IMR-90 (cell line): ENCODE results near the gene CFAP90. TPM values are rescaled to one million over a fixed set of nuclear protein-coding genes. Genes with fewer than 3 reads are reported as not detected.

ENCODE experiments used
- ATAC-seq: fragments of 200-7000 bp; cut with Tn5 transposase; 2 replicates; pipeline ENCODE4 v1.9.1; 2020; ENCODE audit warnings: low read depth, mild to moderate bottlenecking, moderate library complexity
- BruUV-seq: library from RNA; stranded (reverse); fragments of 400-500 nt; replicated peaks from 2 replicates; lab custom pipeline; 2021; lab: Mats Ljungman, UMichigan
- CTCF ChIA-PET: fragments of 300-600 bp; formaldehyde crosslinking; extraction: SDS; loops from one replicate; lab custom pipeline; 2021; ENCODE audit warnings: antibody characterized with exemption; lab: Yijun Ruan, JAX
- POLR2A ChIA-PET: fragments of 300-600 bp; sonication (Branson Sonifier 250); formaldehyde crosslinking; loops from one replicate; lab custom pipeline; 2022; ENCODE audit warnings: antibody characterized with exemption; ENCODE audit not compliant: unreplicated experiment; lab: Charles Lee
- DNase-seq: peaks from one replicate; pipeline ENCODE4 v3.0.0; 2013
- H2AFZ ChIP-seq: replicated peaks from 2 replicates; pipeline ENCODE3; 2013; ENCODE audit warnings: low read length, mild to moderate bottlenecking; ENCODE audit not compliant: poor library complexity
- H2AK5ac ChIP-seq: 2 replicates; pipeline ENCODE4 v1.6.1; 2013; ENCODE audit warnings: low read depth, low read length, inconsistent platforms
- H2AK9ac ChIP-seq: replicated peaks from 2 replicates; pipeline ENCODE3; 2013; ENCODE audit warnings: mild to moderate bottlenecking, low read depth, low read length, moderate library complexity; ENCODE audit not compliant: poor library complexity
- H2BK120ac ChIP-seq: 2 replicates; pipeline ENCODE4 v1.6.1; 2013; ENCODE audit warnings: low read depth, low read length, inconsistent platforms
- H2BK15ac ChIP-seq: 3 replicates; pipeline ENCODE4 v1.6.1; 2013; ENCODE audit warnings: low read depth, low read length, inconsistent platforms
- H2BK20ac ChIP-seq: 2 replicates; pipeline ENCODE4 v1.6.1; 2013; ENCODE audit warnings: low read depth, mild to moderate bottlenecking, inconsistent platforms, low read length, moderate library complexity
- H2BK5ac ChIP-seq: 2 replicates; pipeline ENCODE4 v1.6.1; 2013; ENCODE audit warnings: mild to moderate bottlenecking, low read depth, low read length, inconsistent platforms; ENCODE audit not compliant: poor library complexity, severe bottlenecking
- H3K14ac ChIP-seq: replicated peaks from 2 replicates; pipeline ENCODE4 v1.6.1; 2013; ENCODE audit warnings: low read depth, low read length, inconsistent platforms
- H3K18ac ChIP-seq: 2 replicates; pipeline ENCODE4 v1.6.1; 2013; ENCODE audit warnings: low read depth, low read length, control low read depth
- H3K23ac ChIP-seq: 2 replicates; pipeline ENCODE4 v1.6.1; 2013; ENCODE audit warnings: low read depth, low read length, inconsistent platforms
- H3K27ac ChIP-seq: 2 replicates; pipeline ENCODE4 v1.5.1; 2013; ENCODE audit warnings: mild to moderate bottlenecking, control low read depth, low read length; ENCODE audit not compliant: insufficient read depth
- H3K27me3 ChIP-seq: 2 replicates; pipeline ENCODE4 v1.6.1; 2013; ENCODE audit warnings: low read length; ENCODE audit not compliant: control insufficient read depth, insufficient read depth
- H3K36me3 ChIP-seq: 2 replicates; pipeline ENCODE4 v1.6.1; 2013; ENCODE audit warnings: low read length, mixed read lengths; ENCODE audit not compliant: control insufficient read depth, insufficient read depth
- H3K4ac ChIP-seq: 2 replicates; pipeline ENCODE4 v1.6.1; 2013; ENCODE audit warnings: low read depth, low read length, inconsistent platforms
- H3K4me1 ChIP-seq: 2 replicates; pipeline ENCODE4 v1.6.1; 2013; ENCODE audit warnings: low read length, mixed read lengths; ENCODE audit not compliant: control insufficient read depth, insufficient read depth
- H3K4me2 ChIP-seq: 2 replicates; pipeline ENCODE4 v1.6.1; 2013; ENCODE audit warnings: low read depth, mild to moderate bottlenecking, control low read depth, low read length, moderate library complexity
- H3K4me3 ChIP-seq: 2 replicates; pipeline ENCODE4 v1.5.1; 2013; ENCODE audit warnings: low read depth, mild to moderate bottlenecking, control low read depth, low read length, moderate library complexity; ENCODE audit not compliant: insufficient read depth
- H3K56ac ChIP-seq: 2 replicates; pipeline ENCODE4 v1.6.1; 2013; ENCODE audit warnings: low read length, inconsistent platforms; ENCODE audit not compliant: insufficient read depth; ENCODE audit errors: extremely low read depth
- H3K79me1 ChIP-seq, 2 experiments: 2 replicates each; pipeline ENCODE4 v1.6.1; 2013; ENCODE audit warnings: low read length in 2 of 2, inconsistent platforms in 1 of 2, low read depth in 1 of 2
- H3K9ac ChIP-seq: 2 replicates; pipeline ENCODE4 v1.6.1; 2013; ENCODE audit warnings: low read depth, low read length, control low read depth
- H3K9me1 ChIP-seq: 2 replicates; pipeline ENCODE4 v1.6.1; 2013; ENCODE audit warnings: low read length, inconsistent platforms; ENCODE audit not compliant: insufficient read depth
- H3K9me3 ChIP-seq: 2 replicates; pipeline ENCODE4 v1.6.1; 2013; ENCODE audit warnings: low read length; ENCODE audit not compliant: control insufficient read depth, insufficient read depth
- H4K20me1 ChIP-seq: 2 replicates; pipeline ENCODE4 v1.6.1; 2013; ENCODE audit warnings: low read length, inconsistent platforms; ENCODE audit not compliant: insufficient read depth
- H4K5ac ChIP-seq: 2 replicates; pipeline ENCODE4 v1.6.1; 2013; ENCODE audit warnings: mild to moderate bottlenecking, low read depth, low read length, control low read depth
- H4K8ac ChIP-seq, 2 experiments: 2 replicates each; pipeline ENCODE4 v1.6.1; 2013; ENCODE audit warnings: low read depth in 2 of 2, low read length in 2 of 2, control low read depth in 1 of 2, inconsistent platforms in 1 of 2
- H4K91ac ChIP-seq: 2 replicates; pipeline ENCODE4 v1.6.1; 2013; ENCODE audit warnings: low read depth, low read length, inconsistent platforms; ENCODE audit not compliant: insufficient read depth
- BHLHE40 ChIP-seq: fragments of 150-350 bp; IDR thresholded peaks from 2 replicates; pipeline ENCODE4 v1.6.1; 2016; ENCODE audit warnings: mild to moderate bottlenecking, low read depth, low read length
- CEBPB ChIP-seq: IDR thresholded peaks from 2 replicates; pipeline ENCODE4 v1.6.1; 2012; ENCODE audit warnings: low read depth, low read length, improper control_type of control experiment
- CHD1 ChIP-seq: IDR thresholded peaks from 2 replicates; pipeline ENCODE4 v1.6.1; 2012; ENCODE audit warnings: low read depth, low read length, improper control_type of control experiment
- FOS ChIP-seq: fragments of 150-350 bp; IDR thresholded peaks from 2 replicates; pipeline ENCODE4 v1.6.1; 2016; ENCODE audit warnings: low read depth, low read length
- MAZ ChIP-seq: IDR thresholded peaks from 2 replicates; pipeline ENCODE4 v1.6.1; 2012; ENCODE audit warnings: low read depth, mild to moderate bottlenecking, low read length, improper control_type of control experiment, moderate library complexity, borderline replicate concordance
- MXI1 ChIP-seq: IDR thresholded peaks from 2 replicates; pipeline ENCODE4 v1.6.1; 2012; ENCODE audit warnings: low read depth, mild to moderate bottlenecking, low read length, moderate library complexity, borderline replicate concordance
- POLR2A ChIP-seq: IDR thresholded peaks from 2 replicates; pipeline ENCODE4 v1.6.1; 2012; ENCODE audit warnings: mild to moderate bottlenecking, low read depth, low read length
- RCOR1 ChIP-seq: IDR thresholded peaks from 2 replicates; pipeline ENCODE4 v1.6.1; 2012; ENCODE audit warnings: mild to moderate bottlenecking, low read length, improper control_type of control experiment; ENCODE audit not compliant: insufficient replicate concordance
- RFX5 ChIP-seq: IDR thresholded peaks from 2 replicates; pipeline ENCODE4 v1.8.0; 2012; ENCODE audit warnings: low read depth, mild to moderate bottlenecking, low read length, moderate library complexity
- WGBS, 2 experiments: methylation state at CpG; one replicate each; pipeline versions ENCODE4 v1.1.5 to v1.1.7; 2013; ENCODE audit warnings: missing lambda C conversion rate in 2 of 2; ENCODE audit not compliant: insufficient read length in 1 of 2; ENCODE audit errors: extremely low coverage in 2 of 2; 5-methylcytosine and 5-hydroxymethylcytosine counted together
- dilution Hi-C: fragments of 300-500 bp; cut with HindIII; formaldehyde crosslinking; loops from one replicate; pipeline ENCODE4 v1.14.3; 2018; ENCODE audit warnings: low sequenced_read_pairs; ENCODE audit not compliant: unreplicated experiment
- in situ Hi-C: fragments of 300-500 bp; cut with MboI; formaldehyde crosslinking; loops from 3 replicates; pipeline ENCODE4 v1.14.3; 2019; ENCODE audit warnings: low sequenced_read_pairs, inconsistent platforms, mixed read lengths
- intact Hi-C: fragments of 100-400 bp; cut with micrococcal nuclease; formaldehyde crosslinking; loops from 2 replicates; pipeline ENCODE4 v1.10.0; 2022
- polyA plus RNA-seq, 3 experiments: library from polyadenylated mRNA; depleted of rRNA; stranded (reverse); fragments of >200 nt; gene quantifications; 2 replicates each; pipeline ENCODE4 v1.2.3, GENCODE V29; 2012; ENCODE audit warnings: low replicate concordance in 1 of 3
- total RNA-seq: library from RNA; depleted of rRNA; stranded (reverse); fragments of >200 nt; gene quantifications from 2 replicates; pipeline ENCODE4 v1.2.3, GENCODE V29; 2012

Gene CFAP90
- total and polyA plus RNA-seq, 2 of the 4 experiments (the other 2 are of a cell fraction): 0.09 TPM; not detected in 1

DNA sequence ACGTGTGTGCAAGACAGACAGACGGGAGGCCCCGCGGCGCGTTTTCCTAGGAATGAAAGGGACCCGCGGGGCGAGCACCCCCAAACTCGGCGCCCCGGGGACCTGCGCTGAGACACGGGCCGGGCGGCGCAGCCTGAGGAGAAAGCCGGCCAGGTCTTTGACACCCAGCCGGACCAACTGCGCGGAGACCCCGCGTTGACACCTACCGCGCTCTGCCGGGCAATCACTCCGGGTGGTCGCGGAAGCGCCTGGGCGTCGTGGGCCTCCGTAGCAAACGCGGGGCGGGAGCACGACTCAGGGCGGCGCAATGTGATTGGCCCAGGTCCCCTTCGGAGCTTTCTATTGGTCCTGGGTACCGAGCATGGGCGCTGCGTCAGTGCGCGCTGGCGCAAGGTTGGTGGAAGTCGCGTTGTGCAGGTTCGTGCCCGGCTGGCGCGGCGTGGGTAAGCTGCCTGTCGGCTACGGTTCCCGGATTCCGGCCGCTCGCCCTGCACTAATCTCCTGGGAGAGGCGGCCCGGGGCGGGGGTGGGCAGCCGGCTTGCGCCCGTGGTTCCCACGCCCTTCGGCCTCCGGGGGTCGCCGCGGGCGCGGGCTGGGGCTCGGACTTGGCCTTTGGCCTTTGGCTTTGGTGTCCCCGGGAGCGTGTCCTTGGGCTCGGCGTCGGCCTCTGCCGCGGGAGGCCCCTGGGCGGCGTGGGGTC is 18.0 kb upstream of the CFAP90 start, which contains the start of the genes FASTKD3 and MTRR (continued):
- peak; percentile 33; the same call in 1 of the 2 replicates for TF ChIP-seq FOS
- peak; percentile 94 for TF ChIP-seq POLR2A
- no peak for TF ChIP-seq CHD1

DNA sequence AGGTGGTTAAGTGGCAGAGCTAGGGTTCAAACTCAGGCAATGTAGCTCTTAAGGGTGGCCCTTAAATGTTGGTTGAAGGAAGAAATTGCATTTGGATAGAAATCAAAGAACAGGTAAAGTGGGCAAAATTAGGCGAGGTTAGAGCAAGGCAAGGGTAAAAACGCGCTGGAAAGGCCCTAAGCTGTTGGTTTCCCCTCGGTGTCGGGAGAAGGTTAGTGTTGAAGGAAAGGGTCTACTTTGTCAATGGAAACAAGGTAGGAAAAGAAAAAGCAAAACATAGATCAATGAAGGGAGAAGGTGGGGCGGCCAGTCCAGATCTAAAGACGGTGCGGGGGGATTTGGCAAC is 17.5 kb upstream of the CFAP90 start:
- peaks cover 21 to 44% of the 10 kb centered on the region in 2 experiments for H3K79me1 ChIP-seq
- H3K9ac ChIP-seq: peak overlapping the region; percentile 89
- H3K9me3 ChIP-seq: no peaks in the 10 kb centered on the region
- ATAC-seq: no peak; the same call in 1 of the 2 replicates
- H3K4me1 ChIP-seq: 0 out of 2 replicates have a peak, but pooled peaks cover 2% of the 10 kb centered on the region
- H3K23ac ChIP-seq: peak overlapping the region; percentile 82
- peak overlapping the region; percentile 84; the same call in 1 of the 2 replicates for H3K56ac ChIP-seq
- H4K5ac ChIP-seq: peak overlapping the region; percentile 16
- TF ChIP-seq MAZ (no peak), RFX5 (no peak), CHD1 (no peak), RCOR1 (no peak), MXI1 (no peak), CEBPB (no peak), FOS (no peak), BHLHE40 (no peak)
- in situ Hi-C loops (no loop called here), dilution Hi-C loops (no loop called here), intact Hi-C loops (no loop called here)
- H2BK20ac ChIP-seq: no peak overlapping the region
- ChIA-PET POLR2A (interaction anchor here (0.5 to 1.0 kb wide), 2 partner anchors 10 to 1135 kb away, joined by 3 to 4 read pairs; no protein-coding TSS in a partner anchor), CTCF (interaction anchor here (1.0 to 1.2 kb wide), 2 partner anchors 9 to 17 kb away, joined by 3 to 4 read pairs; no protein-coding TSS in a partner anchor)
- no peak overlapping the region for H2BK120ac ChIP-seq
- no peaks in the 10 kb centered on the region for H3K27me3 ChIP-seq
- peak overlapping the region; percentile 68 for H2AK9ac ChIP-seq
- 0% methylated on average over 8 of the region's 8 CpGs; no CpG with 5 or more reads in 1 of the 2 experiments for WGBS, 2 experiments
- peak overlapping the region; percentile 95 for H3K4me2 ChIP-seq
- no peak overlapping the region; the same call in none of the 2 replicates for H4K91ac ChIP-seq
- H3K18ac ChIP-seq: no peak overlapping the region
- H3K36me3 ChIP-seq: peaks cover 3% of the 10 kb centered on the region
- H3K9me1 ChIP-seq: peaks cover 2% of the 10 kb centered on the region; the same call in 1 of the 2 replicates
- peak overlapping the region; percentile 66 for H3K4ac ChIP-seq
- no peak for DNase-seq
- H4K8ac ChIP-seq: peak overlapping the region; percentile 71 to 77
- TSS peak; percentile 64 for BruUV-seq
- no peak overlapping the region for H2BK15ac ChIP-seq
- H3K4me3 ChIP-seq: peak overlapping the region; percentile 59
- H2BK5ac ChIP-seq: no peak overlapping the region
- H3K14ac ChIP-seq: peak overlapping the region; percentile 55
- peaks cover 6% of the 10 kb centered on the region; the same call in 1 of the 2 replicates for H4K20me1 ChIP-seq
- no peak overlapping the region for H2AK5ac ChIP-seq
- peak overlapping the region; percentile 98 for H2AFZ ChIP-seq
- H3K27ac ChIP-seq: peak overlapping the region; percentile 61
